HG03196 (cell line): ENCODE measurements around the gene EIF5A2.

Experiments used
- ATAC-seq: cut with Tn5 transposase; IDR thresholded peaks from one replicate; pipeline ENCODE4 v1.9.1; 2021; ENCODE audit not compliant: unreplicated experiment

EIF5A2 gene

DNA sequence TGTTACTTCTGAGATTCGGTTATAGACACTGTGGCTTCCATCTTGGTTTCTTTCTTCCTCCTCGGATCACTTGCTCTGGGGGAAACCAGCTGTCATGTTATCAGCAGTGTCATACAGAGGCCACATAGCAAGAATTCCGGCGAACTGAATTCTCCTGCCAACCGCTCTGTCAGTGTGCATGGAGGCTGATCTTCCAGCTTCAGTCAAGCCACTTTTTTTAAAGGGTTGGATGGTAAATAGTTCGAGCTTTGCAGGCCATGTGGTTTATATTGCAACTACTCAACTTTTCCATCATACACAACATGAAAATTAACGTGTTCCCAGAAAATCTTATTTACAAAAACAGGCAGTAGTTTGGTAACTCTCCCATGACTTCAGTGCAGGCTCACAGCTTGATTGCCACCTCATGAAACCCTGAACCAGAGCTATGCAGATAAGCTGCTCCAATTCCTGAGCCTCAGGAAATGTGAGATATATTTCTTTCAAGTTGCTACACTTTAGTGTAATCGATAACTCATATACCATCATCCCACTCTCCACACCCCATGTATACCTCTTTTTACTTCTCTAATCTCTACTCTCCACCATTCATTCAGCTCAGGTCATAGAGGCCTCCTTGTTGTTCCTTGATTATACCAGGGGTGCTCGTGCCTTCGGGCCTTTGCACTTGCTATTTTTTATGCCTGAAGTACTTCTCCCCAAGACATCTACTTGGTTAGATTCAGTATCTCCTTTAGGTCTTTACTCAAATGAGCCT is 45.6 kb downstream of the EIF5A2 start:
- ATAC-seq, result no peak

- no peak for ATAC-seq
Observed at GRCh38 chr3:170858599-170858998, 49.8 kb downstream of the EIF5A2 start.

DNA sequence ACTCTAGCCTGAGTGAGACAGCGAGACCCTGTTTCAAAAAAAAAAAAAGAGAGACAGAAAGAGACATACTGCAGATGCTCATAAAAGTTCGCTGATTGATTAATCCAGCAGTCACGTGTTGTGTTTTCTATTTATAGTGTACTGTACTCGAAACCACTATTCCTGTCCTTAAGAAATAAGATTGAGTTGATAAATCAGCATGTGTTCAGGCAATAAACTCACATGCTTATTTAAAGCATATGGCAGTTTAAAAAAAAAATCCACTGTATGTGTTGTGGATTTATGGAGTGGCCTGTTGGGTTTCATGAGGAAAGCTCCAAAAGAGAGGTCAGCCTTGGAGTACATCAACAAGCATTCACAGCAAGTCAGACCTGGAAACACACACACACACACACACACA is 56.1 kb downstream of the EIF5A2 start:
- no peak for ATAC-seq

GRCh38 chr3:170848292-170848917 is 60.0 kb downstream of the EIF5A2 start:
- ATAC-seq, result no peak

DNA sequence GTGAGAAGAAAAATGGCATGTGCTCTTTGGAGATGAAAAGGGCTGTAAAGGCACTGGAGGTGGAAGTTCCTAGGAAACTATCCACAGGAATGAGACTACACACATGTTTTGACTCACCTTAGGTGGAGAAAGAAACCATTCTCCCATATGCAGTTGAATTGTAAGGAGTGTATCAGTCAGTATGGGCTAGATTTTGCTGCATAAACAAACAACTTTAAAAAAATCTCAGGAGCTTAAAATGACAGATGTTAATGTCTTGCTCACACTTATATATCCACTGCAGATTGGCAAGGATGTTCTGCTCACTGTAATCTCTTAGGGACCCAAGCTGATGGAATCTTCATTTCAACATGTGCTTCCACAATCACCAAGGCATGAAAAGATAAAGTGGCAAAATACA is 64.1 kb downstream of the EIF5A2 start:
- ATAC-seq, result no peak

GRCh38 chr3:170840291-170840859 is 68.1 kb downstream of the EIF5A2 start:
- ATAC-seq, result no peak

DNA sequence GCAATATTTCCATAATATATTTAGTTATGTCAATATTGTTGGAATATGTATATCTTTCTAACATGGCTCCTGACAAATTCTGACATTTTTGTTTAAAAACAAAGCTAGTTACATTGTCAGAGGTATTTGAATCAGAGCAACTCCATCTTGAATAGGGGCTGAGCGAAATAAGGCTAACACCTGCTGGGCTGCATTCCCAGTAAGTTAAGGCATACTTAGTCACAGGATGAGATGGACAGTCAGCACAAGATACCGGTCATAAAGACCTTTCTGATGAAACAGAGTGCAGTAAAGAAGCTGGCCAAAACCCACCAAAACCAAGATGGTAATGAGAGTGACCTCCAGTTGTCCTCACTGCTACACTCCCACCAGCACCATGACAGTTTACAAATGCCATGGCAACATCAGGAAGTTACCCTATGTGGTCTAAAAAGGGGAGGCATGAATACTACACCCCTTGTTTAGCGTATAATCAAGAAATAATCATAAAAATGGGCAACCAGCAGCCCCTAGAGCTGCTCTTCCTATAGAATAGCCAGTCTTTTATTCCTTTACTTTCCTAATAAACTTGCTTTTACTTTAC is 68.8 kb downstream of the EIF5A2 start:
- no peak for ATAC-seq
